Measurements from ENCODE around the gene TSR3. TPM values are rescaled to one million over a fixed set of nuclear protein-coding genes. Genes with fewer than 3 reads are reported as not detected.

Gene TSR3
- total and polyA plus RNA-seq, 5 donors: 49.6 to 58.5 (median 53.7) TPM

DNA sequence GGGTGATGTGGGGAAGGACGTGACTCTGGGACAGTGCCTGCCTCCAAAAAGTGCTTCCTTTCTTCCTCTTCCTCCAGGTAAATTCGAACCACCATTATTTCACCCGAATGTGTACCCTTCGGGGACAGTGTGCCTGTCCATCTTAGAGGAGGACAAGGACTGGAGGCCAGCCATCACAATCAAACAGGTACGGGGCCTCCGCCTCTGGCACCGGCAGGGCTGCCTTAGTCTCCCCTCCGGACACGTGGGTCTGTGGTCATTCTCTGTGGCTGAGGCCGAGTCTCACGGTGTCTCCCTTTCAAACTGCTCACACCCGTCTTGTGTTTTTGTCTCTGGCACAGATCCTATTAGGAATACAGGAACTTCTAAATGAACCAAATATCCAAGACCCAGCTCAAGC, 31.6 kb downstream of the TSR3 start:
- Histone ChIP-seq H3K27ac (ENCODE audit: low read length) (no peak overlapping the region), H3K4me3 (ENCODE audit: low read length) (no peak overlapping the region), H3K9me3 (ENCODE audit: control insufficient read depth, low read length) (no peaks in the 10 kb centered on the region), H3K4me1 (ENCODE audit: control insufficient read depth, insufficient read depth, low read length) (no peaks in the 10 kb centered on the region), H3K27me3 (ENCODE audit: control insufficient read depth, insufficient read depth) (no peaks in the 10 kb centered on the region)
- no peak for DNase-seq
- 80% methylated on average over 12 of the region's 12 CpGs for WGBS
- intact Hi-C loops (cut with DNase I): no loop called here
- ATAC-seq: no peak

DNA sequence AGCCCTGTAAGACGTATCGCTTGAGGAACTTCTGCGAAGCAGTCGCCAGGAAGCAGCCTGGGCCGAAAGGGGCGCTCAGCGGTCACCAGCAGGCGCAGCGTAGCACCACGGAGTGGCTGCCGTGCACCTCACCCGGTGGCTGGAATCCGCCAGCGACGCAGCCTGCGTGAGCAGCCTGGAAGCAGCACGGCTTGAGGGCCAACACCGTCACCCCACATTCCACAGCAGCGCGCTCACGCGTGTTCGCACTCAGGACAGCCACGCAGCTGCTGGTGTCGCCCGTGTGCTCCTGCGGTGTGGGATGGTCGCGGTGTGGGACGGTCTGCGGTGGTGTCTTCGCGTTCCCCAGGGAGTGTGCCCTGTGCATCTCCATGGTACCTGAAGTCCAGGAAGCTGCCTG, 32.6 kb downstream of the TSR3 start:
- H3K9me3 ChIP-seq (ENCODE audit: control insufficient read depth, low read length): no peaks in the 10 kb centered on the region
- no peaks in the 10 kb centered on the region for H3K4me1 ChIP-seq (ENCODE audit: control insufficient read depth, insufficient read depth, low read length)
- H3K27me3 ChIP-seq (ENCODE audit: control insufficient read depth, insufficient read depth): no peaks in the 10 kb centered on the region
- no peak overlapping the region for H3K27ac ChIP-seq (ENCODE audit: low read length)
- ATAC-seq (no peak), DNase-seq (peak in 1 of 3 donors; percentile 32)
- intact Hi-C loops (cut with DNase I): no loop called here
- no peak overlapping the region for H3K4me3 ChIP-seq (ENCODE audit: low read length)
- 93% methylated on average over 33 of the region's 33 CpGs for whole genome bisulfite sequencing

- DNase-seq (peak in 1 of 3 donors; percentile 46), ATAC-seq (no peak)
- WGBS: 77% methylated on average over 9 of the region's 9 CpGs
- Histone ChIP-seq H3K4me1 (ENCODE audit: control insufficient read depth, insufficient read depth, low read length) (no peaks in the 10 kb centered on the region), H3K27me3 (ENCODE audit: control insufficient read depth, insufficient read depth) (no peaks in the 10 kb centered on the region), H3K4me3 (ENCODE audit: low read length) (no peak overlapping the region), H3K27ac (ENCODE audit: low read length) (no peak overlapping the region), H3K9me3 (ENCODE audit: control insufficient read depth, low read length) (no peaks in the 10 kb centered on the region)
- intact Hi-C loops (cut with DNase I): no loop called here
Observed at GRCh38 chr16:1318268-1318545, 33.5 kb downstream of the TSR3 start.

- intact Hi-C loops (cut with DNase I): no loop called here
- WGBS: 87% methylated on average over 32 of the region's 32 CpGs
- Histone ChIP-seq H3K27me3 (ENCODE audit: control insufficient read depth, insufficient read depth) (no peaks in the 10 kb centered on the region), H3K4me1 (ENCODE audit: control insufficient read depth, insufficient read depth, low read length) (no peaks in the 10 kb centered on the region), H3K27ac (ENCODE audit: low read length) (no peak overlapping the region), H3K9me3 (ENCODE audit: control insufficient read depth, low read length) (no peaks in the 10 kb centered on the region), H3K4me3 (ENCODE audit: low read length) (no peak overlapping the region)
- DNase-seq (peak in 2 of 3 donors; percentile 33 to 35), ATAC-seq (no peak)
Observed at GRCh38 chr16:1317479-1318267, 34.0 kb downstream of the TSR3 start.

DNA sequence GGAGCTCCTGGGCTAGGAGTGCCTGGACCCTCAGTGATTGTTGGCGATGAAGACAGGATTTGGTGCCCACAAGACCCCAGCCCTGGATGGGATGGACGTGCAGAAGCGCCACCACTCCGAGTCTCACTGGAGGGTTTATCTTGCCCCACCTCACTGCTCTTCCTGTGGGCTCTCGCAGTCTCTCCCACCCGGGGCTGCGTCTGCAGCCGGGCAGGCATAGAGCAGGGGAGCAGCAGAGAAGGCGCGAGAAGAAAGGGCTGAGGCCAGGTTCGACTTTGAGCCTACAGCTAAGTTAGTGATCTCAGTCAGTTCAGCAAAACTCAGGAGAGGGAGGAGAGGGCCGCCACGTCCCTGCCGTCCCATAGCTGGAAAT, 35.7 kb downstream of the TSR3 start:
- H3K27me3 ChIP-seq (ENCODE audit: control insufficient read depth, insufficient read depth): no peaks in the 10 kb centered on the region
- 86% methylated on average over 14 of the region's 14 CpGs for WGBS
- peak in 1 of 3 donors; percentile 27 for DNase-seq
- no peak overlapping the region for H3K27ac ChIP-seq (ENCODE audit: low read length)
- peaks cover 11% of the 10 kb centered on the region for H3K4me1 ChIP-seq (ENCODE audit: control insufficient read depth, insufficient read depth, low read length)
- H3K9me3 ChIP-seq (ENCODE audit: control insufficient read depth, low read length): no peaks in the 10 kb centered on the region
- intact Hi-C loops (cut with DNase I): no loop called here
- no peak for ATAC-seq
- no peak overlapping the region for H3K4me3 ChIP-seq (ENCODE audit: low read length)

GRCh38 chr16:1315081-1316032, 36.3 kb downstream of the TSR3 start:
- no peaks in the 10 kb centered on the region for H3K9me3 ChIP-seq (ENCODE audit: control insufficient read depth, low read length)
- WGBS: 83% methylated on average over 46 of the region's 46 CpGs
- peaks cover 13% of the 10 kb centered on the region for H3K4me1 ChIP-seq (ENCODE audit: control insufficient read depth, insufficient read depth, low read length)
- H3K27ac ChIP-seq (ENCODE audit: low read length): no peak overlapping the region
- H3K27me3 ChIP-seq (ENCODE audit: control insufficient read depth, insufficient read depth): no peaks in the 10 kb centered on the region
- ATAC-seq: no peak
- intact Hi-C loops (cut with DNase I): no loop called here
- no peak overlapping the region for H3K4me3 ChIP-seq (ENCODE audit: low read length)
- peak in 2 of 3 donors; percentile 46 to 48 for DNase-seq

- peaks cover 13% of the 10 kb centered on the region for H3K4me1 ChIP-seq (ENCODE audit: control insufficient read depth, insufficient read depth, low read length)
- no peaks in the 10 kb centered on the region for H3K9me3 ChIP-seq (ENCODE audit: control insufficient read depth, low read length)
- intact Hi-C loops (cut with DNase I): no loop called here
- no peak overlapping the region for H3K4me3 ChIP-seq (ENCODE audit: low read length)
- DNase-seq: peak in 2 of 3 donors; percentile 36 to 59
- WGBS: 85% methylated on average over 28 of the region's 28 CpGs
- H3K27me3 ChIP-seq (ENCODE audit: control insufficient read depth, insufficient read depth): no peaks in the 10 kb centered on the region
- H3K27ac ChIP-seq (ENCODE audit: low read length): no peak overlapping the region
- ATAC-seq: no peak
Observed at GRCh38 chr16:1314399-1315068, 37.1 kb downstream of the TSR3 start.

GRCh38 chr16:1313721-1314369, 37.8 kb downstream of the TSR3 start:
- Histone ChIP-seq H3K4me3 (ENCODE audit: low read length) (no peak overlapping the region), H3K9me3 (ENCODE audit: control insufficient read depth, low read length) (no peaks in the 10 kb centered on the region), H3K4me1 (ENCODE audit: control insufficient read depth, insufficient read depth, low read length) (peaks cover 13% of the 10 kb centered on the region), H3K27me3 (ENCODE audit: control insufficient read depth, insufficient read depth) (no peaks in the 10 kb centered on the region), H3K27ac (ENCODE audit: low read length) (no peak overlapping the region)
- intact Hi-C loops (cut with DNase I): no loop called here
- 88% methylated on average over 38 of the region's 38 CpGs for WGBS
- ATAC-seq (no peak), DNase-seq (peak in 2 of 3 donors; percentile 53 to 55)

GRCh38 chr16:1312903-1313302, 38.8 kb downstream of the TSR3 start:
- Histone ChIP-seq H3K4me3 (ENCODE audit: low read length) (no peak overlapping the region), H3K27ac (ENCODE audit: low read length) (no peak overlapping the region), H3K4me1 (ENCODE audit: control insufficient read depth, insufficient read depth, low read length) (peaks cover 13% of the 10 kb centered on the region), H3K27me3 (ENCODE audit: control insufficient read depth, insufficient read depth) (no peaks in the 10 kb centered on the region), H3K9me3 (ENCODE audit: control insufficient read depth, low read length) (no peaks in the 10 kb centered on the region)
- DNase-seq (peak in 2 of 3 donors; percentile 42 to 55), ATAC-seq (no peak)
- WGBS: 84% methylated on average over 15 of the region's 15 CpGs
- intact Hi-C loops (cut with DNase I): no loop called here

DNA sequence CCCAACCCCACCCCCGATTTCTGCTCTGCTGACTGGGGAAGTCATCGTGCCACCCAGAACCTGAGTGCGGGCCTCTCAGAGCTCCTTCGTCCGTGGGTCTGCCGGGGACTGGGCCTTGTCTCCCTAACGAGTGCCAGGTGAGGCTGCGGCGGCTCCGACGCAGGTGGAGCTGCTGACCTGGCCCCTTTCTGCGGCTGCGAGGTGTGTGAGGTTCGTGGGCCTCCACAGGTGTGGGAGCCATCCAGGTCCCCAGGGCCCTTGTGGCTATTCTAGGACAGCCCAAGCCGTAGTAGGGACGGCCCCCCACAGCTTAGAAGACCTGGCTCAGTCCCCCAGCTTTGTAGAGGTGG, 39.2 kb downstream of the TSR3 start:
- Histone ChIP-seq H3K4me1 (ENCODE audit: control insufficient read depth, insufficient read depth, low read length) (peaks cover 13% of the 10 kb centered on the region), H3K4me3 (ENCODE audit: low read length) (no peak overlapping the region), H3K27me3 (ENCODE audit: control insufficient read depth, insufficient read depth) (no peaks in the 10 kb centered on the region), H3K9me3 (ENCODE audit: control insufficient read depth, low read length) (no peaks in the 10 kb centered on the region), H3K27ac (ENCODE audit: low read length) (peak overlapping the region; percentile 4)
- DNase-seq (peak in 1 of 3 donors; percentile 49), ATAC-seq (no peak)
- 78% methylated on average over 16 of the region's 16 CpGs for WGBS
- intact Hi-C loops (cut with DNase I): no loop called here
